Left kidney (tissue), 2 donors: ENCODE measurements around the gene COPS3. TPM values are rescaled to one million over a fixed set of nuclear protein-coding genes. Genes with fewer than 3 reads are reported as not detected.
"Not testable (repeated sequence)": the region's sequence is repeated elsewhere in the genome, so short reads cannot be mapped to it uniquely, and the experiment has no call there.

Experiments used
- DNase-seq: peaks from one replicate; pipeline ENCODE4 v3.0.0-alpha.2; 2013
- polyA plus RNA-seq: library from polyadenylated mRNA; unstranded; fragments of 120-200 nt; gene quantifications from one replicate; pipeline ENCODE4 v1.2.1, GENCODE V29; 2013; ENCODE audit not compliant: insufficient read length

Gene COPS3
- polyA plus RNA-seq, 1 donor = 90.5 TPM

DNA sequence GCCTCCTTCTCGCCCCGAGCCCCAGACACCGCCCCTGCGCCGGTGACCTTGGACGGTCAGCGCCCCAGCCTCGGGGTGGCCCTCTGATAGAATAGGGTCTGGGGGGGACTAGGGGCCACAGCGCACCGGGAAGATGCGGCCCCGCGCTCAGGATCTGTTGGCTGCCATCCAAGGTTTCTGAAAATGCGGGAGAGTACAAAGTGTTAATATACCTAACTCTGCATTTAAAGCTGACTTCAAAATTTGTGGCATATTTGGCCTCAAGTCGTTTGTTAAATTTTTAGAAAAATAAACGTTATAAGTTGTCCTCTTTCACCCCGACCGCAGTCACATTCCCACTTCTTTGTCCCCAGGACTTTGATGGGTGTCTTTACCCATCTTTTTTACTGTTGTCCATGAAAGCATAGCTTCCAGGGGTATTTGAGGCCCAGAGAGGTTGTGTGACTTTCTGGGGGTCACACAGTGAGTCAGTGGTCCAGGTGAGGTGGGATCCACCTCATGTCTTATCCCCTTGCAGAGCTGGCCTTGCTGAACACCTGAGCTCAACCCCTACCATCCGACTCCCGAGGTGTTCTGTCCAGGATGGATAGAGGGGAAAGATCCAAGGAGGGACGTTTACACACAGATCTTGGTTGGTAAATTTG lies 22.9 kb upstream of the COPS3 start:
- no peak for DNase-seq

DNA sequence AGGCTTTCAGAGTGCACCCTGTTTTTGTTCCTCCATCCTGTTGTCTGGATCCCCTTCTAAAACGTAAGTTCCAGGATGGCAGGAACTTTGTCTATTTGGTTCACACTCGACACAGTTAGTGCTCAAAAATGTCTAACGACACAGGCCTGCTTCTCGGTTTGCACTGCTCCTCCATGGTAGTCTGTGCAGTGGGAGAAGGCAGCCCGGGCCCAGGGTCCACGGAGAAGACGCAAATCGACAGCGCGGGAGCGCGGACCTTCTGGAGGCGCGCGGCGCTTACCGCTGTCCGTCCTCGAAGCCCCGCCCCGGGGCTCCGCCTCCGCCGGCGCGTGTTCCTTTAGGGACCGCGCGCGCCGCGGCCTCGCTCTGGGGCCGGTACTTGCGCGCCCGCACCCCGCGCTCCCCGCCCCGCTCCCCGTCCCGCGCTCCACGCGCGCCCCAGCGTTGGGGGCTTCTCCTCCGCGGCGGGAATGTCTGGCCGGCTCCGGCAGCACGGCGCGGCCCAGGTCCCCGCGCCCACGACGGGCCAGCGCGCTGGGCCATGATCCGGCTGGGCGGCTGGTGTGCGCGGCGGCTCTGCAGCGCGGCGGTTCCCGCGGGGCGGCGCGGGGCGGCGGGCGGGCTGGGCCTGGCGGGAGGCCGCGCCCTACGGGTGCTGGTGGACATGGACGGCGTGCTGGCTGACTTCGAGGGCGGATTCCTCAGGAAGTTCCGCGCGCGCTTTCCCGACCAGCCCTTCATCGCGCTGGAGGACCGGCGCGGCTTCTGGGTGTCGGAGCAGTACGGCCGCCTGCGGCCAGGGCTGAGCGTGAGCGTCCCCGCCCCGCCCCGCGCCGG lies 22.2 kb upstream of the COPS3 start, which contains the start of gene NT5M:
Gene NT5M, plus strand, starts transcription at position 364 of the 837 bp plus-strand sequence. Its CDS starts 178 bp downstream, at position 542.
- DNase-seq = peak; percentile 79

DNA sequence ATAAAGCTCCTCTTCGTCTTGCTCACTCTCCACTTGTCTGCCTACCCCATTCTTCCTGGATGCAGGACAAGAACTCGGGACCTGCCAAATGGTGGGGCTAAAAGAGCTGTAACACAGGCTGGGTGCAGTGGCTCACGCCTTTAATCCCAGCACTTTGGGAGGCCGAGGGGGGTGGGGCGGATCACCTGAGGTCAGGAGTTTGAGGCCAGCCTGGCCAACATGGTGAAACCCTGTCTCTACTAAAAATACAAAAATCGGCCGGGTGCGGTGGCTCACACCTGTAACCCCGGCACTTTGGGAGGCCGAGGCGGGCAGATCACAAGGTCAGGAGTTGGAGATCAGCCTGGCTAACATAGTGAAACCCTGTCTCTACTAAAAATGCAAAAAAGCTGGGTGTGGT lies 20.6 kb upstream of the COPS3 start:
- DNase-seq = not testable (repeated sequence)

DNA sequence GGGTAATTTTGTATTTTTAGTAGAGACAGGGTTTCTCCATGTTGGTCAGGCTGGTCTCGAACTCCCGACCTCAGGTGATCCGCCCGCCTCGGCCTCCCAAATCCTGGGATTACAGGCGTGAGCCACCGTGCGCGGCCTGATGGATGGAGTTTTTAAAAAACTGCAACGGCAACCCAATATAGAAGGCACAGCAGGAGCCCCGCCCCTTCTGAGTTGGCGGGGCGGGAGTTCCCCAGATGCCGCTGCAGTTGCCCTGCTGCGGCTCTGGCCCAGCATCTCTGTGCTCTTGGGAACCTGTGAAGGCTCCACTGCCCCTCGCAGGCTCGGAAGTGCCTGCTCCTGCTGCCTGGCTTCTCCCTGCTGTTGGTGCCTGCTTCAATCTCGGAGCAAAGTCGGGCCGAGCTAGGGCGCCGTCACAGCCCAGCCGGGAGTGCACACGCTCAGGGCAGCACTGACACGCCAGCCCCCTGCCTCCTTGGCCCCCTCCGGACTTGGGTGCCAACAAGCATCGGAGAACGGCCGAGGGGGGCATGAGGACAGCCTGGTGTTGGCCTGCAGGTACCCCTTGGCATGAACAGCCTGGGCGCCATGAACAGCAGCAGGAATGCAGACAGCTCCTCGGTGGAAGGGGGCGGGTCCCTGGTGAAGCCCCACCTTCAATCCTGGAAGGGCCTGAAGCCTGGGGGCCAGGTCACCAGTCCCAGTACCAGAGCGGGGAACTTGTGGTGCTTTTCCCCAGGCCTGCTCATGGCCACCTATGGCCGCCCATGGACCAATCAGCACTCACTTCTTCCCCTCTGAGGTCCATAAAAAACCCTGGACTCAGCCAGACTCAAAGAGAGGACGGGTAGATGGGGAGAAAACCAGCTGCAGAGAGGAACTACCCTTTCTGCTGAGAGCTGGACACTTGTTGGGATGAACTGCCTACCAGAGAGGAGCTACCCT lies 19.9 kb upstream of the COPS3 start:
- peak; percentile 41 for DNase-seq

GRCh38 chr17:17298108-17298507 lies 17.1 kb upstream of the COPS3 start:
- DNase-seq = no peak

DNA sequence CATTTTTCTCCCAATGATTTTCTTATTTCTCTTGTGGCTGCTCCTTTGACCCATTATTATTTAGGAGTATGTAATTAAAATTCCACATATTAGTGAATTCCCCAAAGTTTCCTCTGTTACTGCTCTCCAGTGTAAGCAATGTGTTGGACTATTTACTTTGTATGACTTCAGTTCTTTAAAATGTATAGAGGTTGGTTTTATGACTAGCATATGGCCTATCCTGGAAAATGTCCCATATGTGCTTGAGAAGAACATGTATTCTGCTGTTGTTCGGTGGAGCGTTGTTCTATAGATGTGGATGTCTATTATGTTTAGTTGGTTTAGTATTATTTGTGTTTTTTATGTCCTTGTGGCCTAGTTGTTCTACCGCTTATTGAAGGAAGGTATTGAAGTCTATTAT lies 16.2 kb upstream of the COPS3 start:
- no peak for DNase-seq

DNA sequence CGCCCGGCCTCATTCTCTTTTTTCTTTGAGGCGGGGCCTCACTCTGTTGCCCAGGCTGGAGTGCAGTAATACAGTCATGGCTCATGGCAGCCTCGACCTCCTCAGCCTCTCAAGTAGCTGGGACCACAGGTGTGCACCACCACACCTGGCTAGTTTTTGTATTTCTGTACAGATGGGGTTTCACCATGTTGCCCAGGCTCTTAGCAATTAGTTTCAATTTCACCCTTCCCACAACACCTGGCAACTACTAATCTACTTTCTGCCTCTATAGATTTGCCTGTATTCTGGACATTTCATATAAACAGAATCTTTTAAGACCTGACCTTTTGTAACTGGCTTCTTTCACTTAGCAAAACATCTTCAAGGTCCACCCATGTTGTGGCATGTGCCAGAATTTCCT lies 14.1 kb upstream of the COPS3 start:
- no peak for DNase-seq

DNA sequence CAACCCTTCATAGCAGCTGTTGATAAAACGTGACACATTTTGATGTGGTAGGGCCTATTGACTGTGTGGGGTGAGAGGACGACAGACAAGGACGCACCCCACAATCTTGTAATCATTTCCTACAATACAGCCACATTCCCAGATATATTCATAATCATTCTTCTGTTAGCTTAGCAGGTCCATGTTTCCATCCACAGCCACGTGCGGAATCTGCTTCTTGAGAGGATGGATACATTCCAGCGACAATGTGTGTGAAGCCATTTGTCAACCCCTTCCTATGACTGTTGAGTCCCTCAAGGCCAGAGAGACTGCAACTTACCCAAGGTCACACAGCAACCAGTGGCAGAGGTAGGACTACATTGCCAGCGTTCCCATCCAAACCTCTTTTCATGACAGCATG lies 8.7 kb upstream of the COPS3 start:
- no peak for DNase-seq

DNA sequence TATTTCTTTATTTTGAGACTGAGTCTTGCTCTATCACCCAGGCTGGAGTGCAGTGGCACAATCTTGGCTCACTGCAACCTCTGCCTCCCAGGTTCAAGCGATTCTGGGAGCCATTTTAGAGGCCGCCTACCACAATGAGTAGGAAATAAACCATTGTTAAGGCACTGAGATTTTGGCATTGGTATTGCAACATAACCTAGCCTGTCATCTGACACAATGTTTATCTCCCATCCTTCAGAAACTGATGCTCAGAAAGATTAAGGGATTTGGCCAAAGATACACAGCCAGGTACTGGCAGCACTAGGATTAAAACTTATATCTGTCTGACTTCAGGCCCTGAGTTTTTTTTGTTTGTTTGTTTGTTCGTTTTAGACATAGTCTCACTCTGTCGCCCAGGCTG lies 8.0 kb upstream of the COPS3 start:
- DNase-seq = no peak

DNA sequence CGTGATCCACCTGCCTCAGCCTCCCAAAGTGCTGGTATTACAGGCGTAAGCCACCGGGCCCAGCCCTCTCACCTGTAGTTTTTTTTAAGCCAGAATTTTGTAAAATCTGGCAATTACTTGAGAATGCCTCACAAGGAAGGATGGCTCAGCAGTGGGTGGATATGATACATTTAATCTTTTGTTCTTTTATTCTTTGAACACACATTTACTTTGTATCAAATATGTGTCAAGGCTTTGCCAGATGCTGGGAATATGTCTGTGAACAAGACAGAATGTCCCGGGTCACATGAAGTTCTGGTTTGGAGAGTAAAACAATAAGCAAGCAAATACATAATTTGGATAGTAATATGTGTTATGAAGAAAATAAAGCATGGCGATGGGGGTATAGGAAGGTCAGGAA lies 4.9 kb upstream of the COPS3 start:
- DNase-seq = no peak

GRCh38 chr17:17279316-17279715 lies 1.7 kb downstream of the COPS3 start:
- no peak for DNase-seq

GRCh38 chr17:17277431-17277830 lies 3.6 kb downstream of the COPS3 start:
- not testable (repeated sequence) for DNase-seq

DNA sequence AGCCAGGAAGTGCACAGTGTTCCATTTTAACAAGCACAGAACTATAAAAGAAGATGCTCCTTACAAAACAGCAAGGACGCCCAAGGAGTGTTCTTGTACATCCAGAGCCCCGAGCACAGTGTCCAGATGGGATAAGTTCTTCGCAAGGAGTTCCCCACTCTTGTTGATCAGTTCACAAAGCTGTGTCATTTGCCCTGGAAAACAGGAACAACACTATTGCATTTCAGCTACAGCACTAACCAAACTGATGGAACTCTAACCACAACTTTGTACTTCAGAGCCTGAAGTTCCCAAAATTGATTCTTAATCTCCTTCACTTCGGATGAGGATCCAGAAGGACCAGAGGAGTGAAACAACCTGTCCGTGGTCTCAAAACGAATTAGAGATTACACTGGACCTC lies 5.1 kb downstream of the COPS3 start:
- DNase-seq = no peak

DNA sequence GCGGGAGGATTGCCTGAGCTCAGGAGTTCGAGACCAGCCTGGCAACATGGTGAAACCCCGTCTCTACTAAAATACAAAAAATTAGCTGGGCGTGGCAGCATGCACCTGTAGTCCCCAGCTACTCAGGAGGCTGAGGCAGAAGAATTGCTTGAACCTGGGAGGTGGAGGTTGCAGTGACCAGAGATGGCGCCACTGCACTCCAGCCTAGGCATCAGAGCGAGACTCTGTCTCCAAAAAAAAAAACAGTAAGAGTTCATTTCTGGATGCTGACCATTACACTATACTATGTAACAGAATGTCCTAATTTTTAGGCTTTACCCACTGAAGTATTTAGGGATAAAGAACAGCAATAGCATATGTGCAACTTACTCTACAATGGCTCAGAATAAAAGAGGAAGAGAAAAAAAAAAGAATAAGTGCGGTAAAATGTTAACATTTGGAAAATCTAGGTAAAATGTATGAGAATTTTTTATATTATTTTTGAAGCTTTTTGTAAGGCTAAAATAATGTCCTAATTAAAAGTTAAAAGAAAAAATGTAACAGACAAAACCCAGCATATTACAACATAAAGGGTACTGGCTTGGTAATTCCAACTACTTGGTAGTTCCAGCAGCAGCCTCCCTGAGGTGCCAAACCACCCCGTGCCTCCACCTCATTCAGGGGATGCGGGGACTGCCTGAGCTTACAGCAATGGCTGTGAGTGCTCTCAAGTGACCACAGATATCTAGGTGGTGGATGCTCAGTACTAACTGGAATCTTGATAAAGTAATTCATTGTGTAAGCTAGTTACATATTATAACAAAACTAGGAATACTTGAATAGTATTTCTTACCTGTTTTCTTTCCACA lies 10.9 kb downstream of the COPS3 start:
- no peak for DNase-seq

DNA sequence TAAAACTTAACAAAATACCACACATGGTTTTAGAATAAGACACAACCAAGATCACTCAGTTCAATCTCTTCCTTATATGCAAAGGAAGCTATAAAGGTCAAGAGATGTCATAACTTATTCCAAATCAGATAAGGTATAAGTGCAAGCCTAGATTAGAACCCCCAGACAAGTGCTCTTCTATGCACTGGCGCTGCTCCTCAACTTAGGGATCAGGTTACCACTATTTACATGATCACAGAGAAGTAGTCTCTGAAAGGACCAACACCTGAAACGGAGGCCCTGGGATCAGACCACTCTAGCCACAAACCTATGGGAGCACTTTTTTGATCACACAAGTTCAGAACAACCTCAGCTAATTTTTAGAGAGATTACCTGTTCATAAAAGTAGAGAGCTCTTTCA lies 16.6 kb downstream of the COPS3 start:
- DNase-seq = no peak

DNA sequence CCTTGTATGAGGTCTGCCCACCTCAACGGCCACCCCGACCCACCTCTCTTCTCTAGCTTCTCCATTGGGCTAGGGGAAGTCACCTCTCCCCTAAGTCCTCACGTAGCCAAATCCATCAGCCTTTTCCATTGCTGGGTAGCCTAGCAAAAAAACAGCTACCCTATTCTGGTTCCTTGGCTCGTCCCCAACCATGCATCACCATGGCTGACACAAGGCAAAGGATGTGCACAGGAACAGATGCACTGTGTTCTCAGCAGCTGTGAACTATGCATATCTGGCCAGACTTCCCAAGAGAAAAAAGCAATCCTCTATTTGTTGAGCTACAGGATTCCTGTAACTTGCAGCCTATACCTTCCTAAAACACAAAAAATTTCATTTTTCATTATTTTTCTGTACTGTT lies 22.0 kb downstream of the COPS3 start:
- DNase-seq = no peak

DNA sequence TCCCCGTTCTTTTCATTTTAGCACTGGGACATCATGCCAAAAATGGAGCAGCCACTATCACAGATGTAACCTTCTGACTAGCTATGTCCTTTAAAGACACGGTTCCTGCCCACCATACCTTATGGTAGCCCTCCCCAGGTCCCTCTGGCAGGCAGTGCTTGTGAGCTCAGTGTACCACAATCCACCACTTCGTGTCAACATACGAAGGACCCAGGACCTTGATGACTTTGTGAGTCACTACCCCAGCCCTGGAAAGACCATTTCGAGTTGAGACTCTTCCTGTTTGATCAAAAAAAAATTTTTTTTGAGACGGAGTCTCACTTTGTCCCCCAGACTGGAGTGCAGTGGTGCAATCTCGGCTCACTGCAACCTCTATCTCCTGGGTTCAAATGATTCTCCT lies 23.0 kb downstream of the COPS3 start:
- no peak for DNase-seq

- no peak for DNase-seq
Observed at GRCh38 chr17:17256316-17256715, 24.7 kb downstream of the COPS3 start.

DNA sequence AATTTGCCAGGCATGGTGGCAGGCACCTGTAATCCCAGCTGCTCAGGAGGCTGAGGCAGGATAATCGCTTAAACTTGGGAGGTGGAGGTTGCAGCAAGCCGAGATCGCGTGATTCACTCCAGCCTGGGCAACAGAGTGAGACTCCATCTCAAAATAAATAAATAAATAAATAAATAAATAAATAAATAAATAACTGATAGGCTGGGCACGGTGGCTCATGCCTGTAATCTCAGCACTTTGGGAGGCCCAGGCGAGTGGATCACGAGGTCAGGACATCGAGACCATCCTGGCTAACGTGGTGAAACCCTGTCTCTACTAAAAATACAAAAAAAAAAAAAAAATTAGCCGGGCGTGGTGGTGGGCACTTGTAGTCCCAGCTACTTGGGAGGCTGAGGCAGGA lies 25.4 kb downstream of the COPS3 start:
- not testable (repeated sequence) for DNase-seq

DNA sequence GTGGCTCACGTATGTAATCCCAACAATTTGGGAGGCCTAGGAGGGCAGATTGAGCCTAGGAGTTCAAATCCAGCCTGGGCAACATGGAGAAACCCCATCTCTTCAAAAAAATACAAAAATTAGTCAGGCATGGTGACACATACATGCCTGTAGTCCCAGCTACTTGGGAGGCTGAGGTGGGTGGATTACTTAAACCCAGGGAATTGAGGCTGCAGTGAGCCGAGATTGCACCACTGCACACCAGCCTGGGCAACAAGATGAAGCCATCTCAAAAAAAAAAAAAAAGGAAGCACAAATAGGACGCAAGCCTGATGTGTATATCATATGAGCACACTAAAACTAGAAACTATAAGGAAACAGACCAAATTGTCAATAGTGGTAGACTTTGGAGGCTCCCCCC lies 27.0 kb downstream of the COPS3 start:
- DNase-seq = no peak

DNA sequence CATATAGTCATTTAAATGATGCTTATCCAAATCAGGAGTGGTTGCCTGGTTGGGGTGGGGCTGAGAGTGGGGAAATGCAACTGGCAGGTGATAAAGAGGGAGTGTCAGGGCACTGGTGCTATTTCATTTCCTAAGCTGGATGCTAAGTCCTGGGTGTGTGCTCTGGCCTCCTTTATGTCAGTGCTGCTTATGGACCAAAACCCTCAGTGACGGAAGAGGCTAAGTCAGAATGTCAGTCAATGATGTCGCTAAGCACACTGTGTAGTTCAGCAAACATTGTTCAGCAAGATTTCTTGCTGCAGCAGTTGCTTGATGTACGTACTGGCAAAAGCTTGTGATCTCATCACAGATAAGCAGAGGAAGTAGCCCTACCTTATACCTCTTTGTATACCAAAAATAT lies 27.6 kb downstream of the COPS3 start:
- no peak for DNase-seq
